ENCODE results near the gene HEATR5B. TPM values are rescaled to one million over a fixed set of nuclear protein-coding genes. Genes with fewer than 3 reads are reported as not detected.
"Not testable (repeated sequence)": the region's sequence is repeated elsewhere in the genome, so short reads cannot be mapped to it uniquely, and the experiment has no call there.

The HEATR5B gene
- total RNA-seq, 1 donor from 2014 or later = 15.7 TPM

GRCh38 chr2:36941867-36942266, 142.3 kb downstream of the HEATR5B start:
- H3K9me3 Mint-ChIP-seq (ENCODE audit: unreplicated experiment) = no peaks in the 10 kb centered on the region
- Histone ChIP-seq H4K20me1 (ENCODE audit: insufficient read depth, low read length) (peaks cover 4% of the 10 kb centered on the region), H3K79me2 (ENCODE audit: insufficient read depth, low read length) (peaks cover 12% of the 10 kb centered on the region), H2AFZ (ENCODE audit: low read depth, low read length) (no peak overlapping the region), H3K27me3 (ENCODE audit: insufficient read depth, low read length) (no peaks in the 10 kb centered on the region), H3K9ac (ENCODE audit: low read length) (no peak overlapping the region), H3K4me1 (ENCODE audit: insufficient read depth, low read length) (no peaks in the 10 kb centered on the region), H3K9me3 (ENCODE audit: insufficient read depth, low read depth, low read length) (no peaks in the 10 kb centered on the region), H3K27ac (ENCODE audit: low read depth, low read length) (no peak overlapping the region), H3K4me3 (ENCODE audit: insufficient read depth, low read depth, low read length) (no peak overlapping the region), H3K4me2 (ENCODE audit: low read length) (no peak overlapping the region), H3K36me3 (ENCODE audit: insufficient read depth, low read length) (no peaks in the 10 kb centered on the region)
- H3K36me3 Mint-ChIP-seq (ENCODE audit: low read depth, unreplicated experiment) = no peaks in the 10 kb centered on the region
- FAIRE-seq (no peak), DNase-seq (ENCODE audit: low read depth) (no peak)
- H3K4me3 Mint-ChIP-seq (ENCODE audit: unreplicated experiment) = no peak overlapping the region
- TF ChIP-seq EZH2 (IDR thresholded peaks at IDR 0.05; ENCODE audit: insufficient read depth, low read length) (no peak), CTCF (IDR thresholded peaks at IDR 0.05; ENCODE audit: insufficient read depth, low read depth, low read length) (no peak)
- no peaks in the 10 kb centered on the region for H3K4me1 Mint-ChIP-seq (ENCODE audit: low read depth, unreplicated experiment)
- H3K27ac Mint-ChIP-seq (ENCODE audit: unreplicated experiment) = no peak overlapping the region
- no peaks in the 10 kb centered on the region for H3K27me3 Mint-ChIP-seq (ENCODE audit: low read depth, unreplicated experiment)

GRCh38 chr2:36936526-36936925, 147.6 kb downstream of the HEATR5B start:
- not testable (repeated sequence) for H3K9me3 Mint-ChIP-seq (ENCODE audit: unreplicated experiment); H3K4me1 ChIP-seq (ENCODE audit: insufficient read depth, low read length); H3K4me3 Mint-ChIP-seq (ENCODE audit: unreplicated experiment); H4K20me1 ChIP-seq (ENCODE audit: insufficient read depth, low read length); H3K27ac ChIP-seq (ENCODE audit: low read depth, low read length); H3K4me2 ChIP-seq (ENCODE audit: low read length); DNase-seq (ENCODE audit: low read depth); H3K4me3 ChIP-seq (ENCODE audit: insufficient read depth, low read depth, low read length); FAIRE-seq; H3K36me3 ChIP-seq (ENCODE audit: insufficient read depth, low read length); H3K9me3 ChIP-seq (ENCODE audit: insufficient read depth, low read depth, low read length); H3K27me3 Mint-ChIP-seq (ENCODE audit: low read depth, unreplicated experiment); H3K4me1 Mint-ChIP-seq (ENCODE audit: low read depth, unreplicated experiment); H2AFZ ChIP-seq (ENCODE audit: low read depth, low read length); H3K79me2 ChIP-seq (ENCODE audit: insufficient read depth, low read length); H3K36me3 Mint-ChIP-seq (ENCODE audit: low read depth, unreplicated experiment); H3K9ac ChIP-seq (ENCODE audit: low read length); H3K27me3 ChIP-seq (ENCODE audit: insufficient read depth, low read length); H3K27ac Mint-ChIP-seq (ENCODE audit: unreplicated experiment)

GRCh38 chr2:36931688-36932087, 152.5 kb downstream of the HEATR5B start:
- H3K4me2 ChIP-seq (ENCODE audit: low read length); H3K9ac ChIP-seq (ENCODE audit: low read length); H3K79me2 ChIP-seq (ENCODE audit: insufficient read depth, low read length); H3K4me1 ChIP-seq (ENCODE audit: insufficient read depth, low read length); H3K36me3 Mint-ChIP-seq (ENCODE audit: low read depth, unreplicated experiment); H3K27ac ChIP-seq (ENCODE audit: low read depth, low read length); H3K4me3 Mint-ChIP-seq (ENCODE audit: unreplicated experiment); H3K27ac Mint-ChIP-seq (ENCODE audit: unreplicated experiment); H4K20me1 ChIP-seq (ENCODE audit: insufficient read depth, low read length); H3K9me3 Mint-ChIP-seq (ENCODE audit: unreplicated experiment); H3K27me3 ChIP-seq (ENCODE audit: insufficient read depth, low read length); H3K4me3 ChIP-seq (ENCODE audit: insufficient read depth, low read depth, low read length); FAIRE-seq; H3K9me3 ChIP-seq (ENCODE audit: insufficient read depth, low read depth, low read length); DNase-seq (ENCODE audit: low read depth); H3K36me3 ChIP-seq (ENCODE audit: insufficient read depth, low read length); H3K27me3 Mint-ChIP-seq (ENCODE audit: low read depth, unreplicated experiment); H3K4me1 Mint-ChIP-seq (ENCODE audit: low read depth, unreplicated experiment); H2AFZ ChIP-seq (ENCODE audit: low read depth, low read length): not testable (repeated sequence)

Other genes with a start within 250 kb of the HEATR5B start
- gene STRN, start 117.8 kb downstream of the HEATR5B start, total RNA-seq = 24.2 and 25.6 TPM in 2 replicates
- gene GPATCH11, start 146 bp upstream of the HEATR5B start, total RNA-seq = 5.5 and 5.7 TPM in 2 replicates
- 147 and 149 TPM in 2 replicates for gene EIF2AK2, start 72.6 kb upstream of the HEATR5B start, total RNA-seq
- not detected in 2 replicates for gene SULT6B1, start 104.3 kb upstream of the HEATR5B start, total RNA-seq
- gene CEBPZOS, start 112.1 kb upstream of the HEATR5B start, total RNA-seq = 34.5 and 37.3 TPM in 2 replicates
- 47.5 and 48.5 TPM in 2 replicates for gene CEBPZ, start 147.2 kb upstream of the HEATR5B start, total RNA-seq
- gene NDUFAF7, start 147.3 kb upstream of the HEATR5B start, total RNA-seq = 23.1 and 24.2 TPM in 2 replicates
- gene PRKD3, start 240.5 kb upstream of the HEATR5B start, total RNA-seq = 40.0 and 42.5 TPM in 2 replicates

Data from astrocyte (in vitro differentiated cells and primary cell).